Middle frontal gyrus (tissue), 1 donor: ENCODE results near the gene TEX53.

ENCODE experiments used
- DNase-seq: peaks from one replicate; pipeline ENCODE4 v3.0.0-alpha.2; 2015; ENCODE audit warnings: low spot score; ENCODE audit errors: extremely low spot score

TEX53 gene

GRCh38 chr9:114657705-114658104 lies at the start of gene TEX53:
Gene TEX53 (minus strand): TSS chr9:114657805. CDS start chr9:114657774, 31 bp downstream.
- DNase-seq: no peak

DNA sequence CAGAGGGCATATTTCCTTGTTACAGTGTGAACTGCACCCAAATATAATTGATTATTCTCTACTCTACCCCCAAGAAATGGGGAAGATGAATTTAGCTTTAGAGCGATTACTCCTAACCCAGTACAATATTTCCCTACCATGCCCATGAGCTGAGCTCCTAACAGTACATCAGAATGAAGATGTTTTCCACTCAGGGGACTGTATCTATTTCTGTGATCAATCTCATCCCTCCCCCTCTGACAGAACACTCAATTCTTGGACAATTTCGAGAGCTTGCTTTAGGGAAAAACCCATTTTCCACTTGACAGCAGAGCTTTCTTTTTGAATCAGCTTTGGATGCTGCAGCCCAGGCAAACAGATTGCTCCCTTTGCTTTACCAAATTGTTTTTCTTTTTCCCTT lies 49.1 kb upstream of the TEX53 start:
- no peak for DNase-seq

GRCh38 chr9:114701988-114702387 lies 44.4 kb upstream of the TEX53 start:
- no peak for DNase-seq

DNA sequence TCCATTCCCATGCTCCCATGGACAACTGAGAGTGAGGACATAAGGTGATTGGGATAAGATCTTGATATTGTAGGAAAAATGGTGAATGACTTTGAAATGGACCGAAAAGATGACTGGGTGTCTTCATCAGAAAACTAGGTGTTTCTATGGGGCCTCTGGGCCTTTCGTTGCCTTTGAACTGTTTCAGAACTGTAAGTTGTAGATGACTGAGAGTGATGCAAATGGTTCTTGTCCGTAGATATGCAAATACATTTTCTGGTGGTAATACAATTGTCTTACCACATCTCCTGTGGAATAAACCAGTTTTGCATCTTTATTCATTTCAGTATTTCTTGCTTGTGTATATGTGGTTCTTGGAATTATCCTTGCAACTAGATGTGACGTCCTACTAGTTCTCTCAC lies 40.3 kb upstream of the TEX53 start:
- DNase-seq: no peak

- DNase-seq: no peak
Measured at GRCh38 chr9:114696814-114697544, 39.4 kb upstream of the TEX53 start.

- no peak for DNase-seq
Measured at GRCh38 chr9:114695948-114696347, 38.3 kb upstream of the TEX53 start.

- no peak for DNase-seq
Measured at GRCh38 chr9:114694719-114695269, 37.2 kb upstream of the TEX53 start.

DNA sequence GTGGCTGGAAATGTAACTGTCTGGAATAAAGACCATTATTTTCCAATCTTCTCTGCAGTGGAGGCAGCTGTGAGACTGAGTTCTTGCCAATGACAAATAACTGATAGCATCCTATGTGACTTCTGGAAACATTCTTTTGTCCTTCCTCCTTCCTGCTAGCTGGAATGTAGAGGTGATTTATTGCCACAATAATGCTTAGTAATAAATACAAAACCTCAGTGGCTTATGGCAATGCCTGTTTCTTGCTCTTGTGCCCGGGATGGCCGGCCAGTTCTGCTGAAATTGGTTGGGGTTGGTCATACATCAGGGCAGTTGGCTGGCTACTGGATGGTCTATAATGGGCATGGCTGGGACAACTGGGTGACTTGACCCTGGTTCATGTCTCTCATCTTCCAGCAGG lies 36.5 kb upstream of the TEX53 start:
- no peak for DNase-seq

DNA sequence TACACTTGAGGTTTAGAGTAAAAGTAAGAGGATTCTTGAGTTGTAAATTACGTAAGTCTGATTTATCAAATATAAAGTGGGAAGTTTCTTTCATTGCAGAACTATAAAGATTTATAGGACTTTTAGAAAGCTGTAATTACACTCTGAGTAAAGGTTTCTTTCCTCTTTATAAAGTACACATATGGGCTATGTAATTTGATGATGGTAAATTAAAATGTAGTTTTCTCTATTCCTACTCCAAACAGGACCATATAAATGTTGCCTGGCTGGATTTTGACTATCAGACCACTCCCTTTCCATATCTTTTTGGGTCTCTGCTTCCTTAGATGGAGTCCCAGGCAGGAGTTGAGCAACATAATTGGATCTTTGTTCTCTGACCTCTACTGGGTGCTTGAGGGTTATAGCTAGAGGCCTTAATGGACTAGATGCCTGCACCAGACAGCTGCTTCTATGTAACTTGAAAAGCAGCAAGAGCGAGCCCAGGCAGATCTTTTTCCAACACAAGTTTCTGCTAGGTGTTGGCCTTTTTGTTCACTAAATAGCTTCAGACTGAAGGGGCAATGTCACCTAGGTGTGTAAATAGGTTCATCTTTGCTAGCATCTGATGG lies 35.7 kb upstream of the TEX53 start:
- DNase-seq: no peak

DNA sequence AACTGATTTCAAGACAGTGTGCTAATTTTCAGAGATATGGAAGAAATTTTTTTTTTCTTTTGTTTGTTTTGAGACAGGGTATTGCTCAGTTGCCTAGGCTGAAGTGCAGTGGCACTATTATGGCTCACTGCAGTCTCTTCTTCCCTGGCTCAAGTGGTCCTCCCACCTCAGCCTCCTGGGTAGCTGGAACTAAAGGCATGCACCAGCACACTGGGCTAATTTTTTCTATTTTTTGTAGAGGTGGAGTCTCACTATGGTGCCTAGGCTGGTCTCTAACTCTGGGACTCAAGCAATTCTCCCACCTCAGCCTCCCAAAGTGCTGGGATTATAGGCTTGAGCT lies 34.3 kb upstream of the TEX53 start:
- DNase-seq: no peak

DNA sequence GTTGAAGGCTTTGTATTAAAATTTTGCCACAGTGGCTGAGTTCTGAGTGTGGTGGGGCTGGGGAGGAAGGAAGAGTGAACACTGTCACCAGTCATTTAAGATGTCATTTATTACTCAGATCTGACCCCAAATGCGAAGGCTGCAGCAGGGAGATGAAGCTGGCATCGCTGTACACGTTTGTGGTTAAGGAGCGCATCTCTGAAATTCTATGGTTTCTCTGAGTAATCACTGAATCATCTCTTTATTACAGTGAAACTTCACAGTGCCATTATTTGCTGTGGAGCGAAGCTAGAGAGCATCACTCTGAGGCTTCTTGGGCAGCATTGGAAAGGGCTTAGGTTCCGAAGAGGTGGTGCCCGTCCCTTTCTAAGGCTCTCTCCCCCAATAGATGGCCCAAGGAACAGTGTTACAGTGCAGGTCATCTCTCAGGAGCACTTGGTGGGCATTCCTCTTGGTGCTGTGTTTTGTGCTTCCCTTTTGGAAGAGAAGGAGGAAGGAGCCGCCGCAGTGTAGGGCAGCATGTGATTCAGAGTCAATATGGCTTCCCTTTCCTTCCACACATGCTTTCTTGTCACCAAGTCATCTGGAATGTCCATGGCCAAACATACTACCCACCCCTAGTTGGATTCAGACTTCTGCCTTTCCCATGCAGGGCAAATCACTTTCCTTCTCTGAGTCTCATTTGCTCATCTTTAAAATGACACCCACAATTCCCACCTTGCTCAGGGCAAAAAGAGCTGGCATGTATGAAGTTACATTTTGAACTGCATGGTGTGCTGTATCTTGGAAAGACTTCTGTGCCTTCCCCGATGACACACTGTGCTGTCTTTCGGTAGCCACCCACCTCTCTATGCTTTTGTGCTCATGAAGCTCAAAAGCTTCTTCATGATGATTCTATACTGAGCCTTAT lies 33.7 kb upstream of the TEX53 start:
- DNase-seq: no peak

DNA sequence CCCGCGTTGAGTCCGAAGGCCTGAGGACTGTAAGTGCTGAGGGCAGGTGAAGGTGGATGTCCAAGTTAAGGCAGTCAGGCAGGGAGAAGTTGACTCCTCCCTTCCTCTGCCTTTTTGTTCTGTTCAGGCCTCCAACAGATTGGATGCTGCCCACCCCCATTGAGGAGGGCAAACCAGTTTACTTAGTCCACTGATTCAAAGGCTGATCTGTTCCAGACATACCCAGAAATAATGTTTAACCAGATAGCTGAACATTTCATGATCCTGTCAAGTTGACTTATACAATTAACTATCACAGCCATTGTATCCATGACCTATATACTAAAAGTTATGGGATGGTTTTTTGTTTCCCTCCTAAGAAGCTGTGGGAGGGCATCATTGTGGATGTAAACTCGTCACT lies 32.7 kb upstream of the TEX53 start:
- DNase-seq: no peak

- DNase-seq: no peak
Measured at GRCh38 chr9:114689813-114690212, 32.2 kb upstream of the TEX53 start.

- no peak for DNase-seq
Measured at GRCh38 chr9:114688909-114689610, 31.5 kb upstream of the TEX53 start.

DNA sequence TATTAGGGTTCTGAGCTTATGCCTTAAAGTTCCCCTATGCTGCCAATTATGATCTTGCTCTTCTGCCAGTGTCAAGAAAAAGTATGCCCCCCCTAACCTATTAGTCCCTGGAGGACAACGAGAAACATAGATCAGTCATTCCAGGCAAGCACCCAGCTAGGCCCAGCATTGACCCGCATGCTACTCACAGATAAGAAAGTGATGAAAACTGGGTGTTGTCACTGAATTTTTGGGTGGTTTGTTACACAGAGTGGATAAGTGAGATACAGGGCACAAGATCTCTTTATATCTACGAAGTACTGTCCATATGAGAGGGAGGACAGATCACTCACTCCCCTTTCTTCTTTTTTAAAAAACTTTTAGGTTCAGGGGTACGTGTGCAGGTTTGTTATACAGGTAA lies 30.8 kb upstream of the TEX53 start:
- no peak for DNase-seq

DNA sequence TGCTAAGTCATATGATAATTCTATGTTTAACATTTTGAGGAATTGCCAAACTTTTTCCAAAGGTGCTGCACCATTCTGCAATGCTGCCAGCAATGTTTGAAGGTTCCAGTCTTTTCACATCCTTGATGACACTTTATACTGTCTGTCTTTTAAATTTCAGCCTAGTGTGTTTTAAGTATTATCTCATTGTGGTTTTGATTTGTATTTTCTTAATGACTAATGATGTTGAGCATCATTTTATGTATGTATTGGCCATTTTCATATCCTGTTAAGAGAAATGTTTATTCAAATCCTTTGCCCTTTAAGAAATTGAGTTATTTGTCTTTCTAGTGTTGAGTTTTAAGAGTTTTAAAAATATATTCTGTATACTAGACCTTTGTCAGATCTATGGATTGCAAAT lies 29.4 kb upstream of the TEX53 start:
- no peak for DNase-seq

DNA sequence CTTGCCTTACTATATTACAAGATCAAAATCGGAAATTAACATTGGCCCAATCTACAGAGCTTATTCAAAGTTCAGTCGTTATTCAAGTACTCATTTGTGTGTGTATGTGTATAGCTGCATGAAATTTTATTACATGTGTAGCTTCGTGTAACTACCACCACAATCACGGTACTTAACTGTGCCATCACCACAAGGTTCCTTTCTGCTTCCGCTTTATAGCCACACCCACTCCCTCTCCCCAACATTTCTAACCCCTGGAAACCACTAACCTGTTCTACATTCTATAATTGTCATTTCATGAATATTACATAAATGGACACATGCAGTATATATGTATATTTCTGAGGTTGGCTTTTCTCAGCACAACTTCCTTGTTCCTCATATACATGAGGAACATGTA lies 28.3 kb upstream of the TEX53 start:
- DNase-seq: no peak

DNA sequence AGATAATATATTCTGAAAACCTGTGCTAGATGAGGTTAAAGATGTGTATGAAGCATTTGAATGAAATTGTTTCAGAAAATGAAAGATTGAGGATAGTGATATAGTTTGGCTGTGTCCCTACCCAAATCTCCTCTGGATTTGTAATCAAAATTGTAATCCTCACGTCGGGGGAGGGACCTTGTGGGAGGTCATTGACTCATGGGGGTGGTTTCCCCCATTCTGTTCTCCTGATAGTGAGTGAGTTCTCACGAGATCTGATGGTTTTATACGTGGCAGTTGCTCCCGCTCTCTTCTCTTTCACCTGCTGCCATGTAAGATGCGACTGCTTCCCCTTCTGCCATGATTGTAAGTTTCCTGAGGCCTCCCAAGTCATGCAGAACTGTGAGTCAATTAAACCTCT lies 26.4 kb upstream of the TEX53 start:
- no peak for DNase-seq

DNA sequence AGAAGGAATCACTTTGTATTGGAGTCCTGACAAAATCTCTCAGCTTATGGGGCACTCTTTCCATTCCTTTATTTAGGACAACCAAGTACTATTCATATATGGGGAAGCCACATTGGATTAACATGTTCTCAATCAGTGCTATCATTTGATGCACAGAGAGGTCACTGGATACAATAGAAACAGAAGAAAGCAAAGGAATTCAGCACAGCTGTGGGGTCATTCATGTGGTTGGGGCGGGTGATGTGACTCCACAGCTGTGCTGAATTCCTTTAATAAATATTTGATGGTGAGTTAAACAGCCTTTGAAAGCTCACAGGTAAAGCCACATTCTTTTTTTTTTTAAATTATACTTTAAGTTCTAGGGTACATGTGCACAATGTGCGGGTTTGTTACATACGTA lies 25.2 kb upstream of the TEX53 start:
- no peak for DNase-seq

DNA sequence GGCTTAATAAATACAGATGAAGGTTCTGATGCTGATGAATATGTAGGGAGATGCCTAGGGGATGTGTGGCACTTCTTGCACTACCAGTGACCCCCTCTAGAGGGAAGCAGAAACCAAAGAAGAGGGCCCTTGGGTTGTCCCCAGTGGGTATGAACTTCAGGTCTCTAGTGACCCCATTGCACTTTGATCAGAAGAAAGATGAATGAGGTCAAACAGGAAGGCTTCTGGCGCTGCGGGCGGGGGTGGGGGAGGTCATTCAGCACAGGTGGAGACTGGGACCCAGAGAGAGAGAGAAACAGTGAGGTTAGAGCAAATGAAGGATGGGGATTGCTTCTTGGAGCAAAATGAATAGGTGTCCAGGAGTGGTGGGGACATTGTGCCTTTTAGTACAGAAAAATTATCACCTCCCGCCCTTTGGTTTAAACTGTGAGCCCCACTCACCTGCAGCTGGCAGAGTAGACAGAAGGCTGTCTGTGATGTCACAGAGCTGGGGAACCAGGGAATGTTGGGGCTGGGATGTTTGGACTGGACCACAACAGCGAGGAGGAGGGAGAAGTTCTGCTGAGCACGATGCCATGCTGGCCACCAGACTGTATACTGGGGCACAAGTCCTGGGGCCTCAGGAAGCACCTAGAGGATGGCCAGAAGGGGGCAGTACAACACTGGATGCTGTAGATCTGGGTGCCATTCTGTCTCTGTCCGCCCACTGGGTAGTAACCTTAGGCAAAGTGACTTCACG lies 24.2 kb upstream of the TEX53 start, which contains the start of gene TEX48:
Gene TEX48 (minus strand): TSS at position 599 of the 739 bp plus-strand sequence. CDS start 10,469 bp downstream, outside the sequence.
- DNase-seq: no peak
